ENCODE measurements around the gene HOXC6.

The HOXC6 gene

GRCh38 chr12:54068418-54069070, 40.3 kb downstream of the HOXC6 start:
- Histone ChIP-seq H3K4me2 (ENCODE audit: low read depth, low read length, poor library complexity, severe bottlenecking) (no peak overlapping the region), H4K20me1 (ENCODE audit: insufficient read depth, low read length, poor library complexity, severe bottlenecking) (no peaks in the 10 kb centered on the region), H3K9me2 (replicated peaks; ENCODE audit: low read depth, low read length) (no peaks in the 10 kb centered on the region), H3K9ac (ENCODE audit: low read depth, low read length, poor library complexity, severe bottlenecking) (no peak overlapping the region), H3K27me3 (ENCODE audit: insufficient read depth, low read length, poor library complexity, severe bottlenecking) (no peaks in the 10 kb centered on the region), H3F3A (ENCODE audit: low read depth) (no peaks in the 10 kb centered on the region), H2AFZ (ENCODE audit: low read length) (no peak overlapping the region), H3K9me3 (ENCODE audit: insufficient read depth, low read depth, low read length) (no peaks in the 10 kb centered on the region), H3K36me3 (ENCODE audit: insufficient read depth, low read length) (no peaks in the 10 kb centered on the region), H3K4me1 (ENCODE audit: insufficient read depth, low read length, poor library complexity, severe bottlenecking) (no peaks in the 10 kb centered on the region), H3K79me2 (ENCODE audit: insufficient read depth, low read length) (no peaks in the 10 kb centered on the region), H3K4me3 (ENCODE audit: low read length, poor library complexity, severe bottlenecking) (no peak overlapping the region)
- TF ChIP-seq EZH2phosphoT487 (IDR thresholded peaks at IDR 0.05; ENCODE audit: borderline replicate concordance) (no peak), CTCF (conservative IDR thresholded peaks at IDR 0.05; ENCODE audit: low read length) (no peak)

DNA sequence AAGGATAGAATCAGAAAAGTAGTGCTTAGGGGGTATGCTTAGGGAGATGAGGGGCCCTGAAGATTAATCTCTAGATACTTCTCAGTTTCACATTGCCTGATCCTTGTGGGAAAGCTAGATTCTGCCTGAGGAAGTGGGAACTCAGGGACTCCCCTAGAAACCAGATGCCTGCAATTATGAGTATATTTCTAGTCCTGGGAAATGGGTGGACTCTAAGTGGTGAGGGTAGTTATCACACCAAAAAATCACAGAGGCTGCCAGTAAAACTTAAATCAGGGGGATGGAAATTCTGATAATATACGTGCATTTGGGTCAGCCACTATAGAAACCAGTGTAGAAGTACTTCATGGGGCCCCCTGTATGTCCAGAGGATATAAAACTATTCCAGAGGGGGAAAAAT, 43.7 kb downstream of the HOXC6 start:
- Histone ChIP-seq H3K27me3 (ENCODE audit: insufficient read depth, low read length, poor library complexity, severe bottlenecking) (no peaks in the 10 kb centered on the region), H3K9me2 (replicated peaks; ENCODE audit: low read depth, low read length) (no peaks in the 10 kb centered on the region), H2AFZ (ENCODE audit: low read length) (no peak overlapping the region), H3K9ac (ENCODE audit: low read depth, low read length, poor library complexity, severe bottlenecking) (no peak overlapping the region), H3K9me3 (ENCODE audit: insufficient read depth, low read depth, low read length) (no peaks in the 10 kb centered on the region), H3K36me3 (ENCODE audit: insufficient read depth, low read length) (no peaks in the 10 kb centered on the region), H4K20me1 (ENCODE audit: insufficient read depth, low read length, poor library complexity, severe bottlenecking) (no peaks in the 10 kb centered on the region), H3K4me3 (ENCODE audit: low read length, poor library complexity, severe bottlenecking) (no peak overlapping the region), H3K79me2 (ENCODE audit: insufficient read depth, low read length) (no peaks in the 10 kb centered on the region), H3K4me1 (ENCODE audit: insufficient read depth, low read length, poor library complexity, severe bottlenecking) (no peaks in the 10 kb centered on the region), H3F3A (ENCODE audit: low read depth) (no peaks in the 10 kb centered on the region), H3K4me2 (ENCODE audit: low read depth, low read length, poor library complexity, severe bottlenecking) (no peak overlapping the region)
- TF ChIP-seq CTCF (conservative IDR thresholded peaks at IDR 0.05; ENCODE audit: low read length) (no peak), EZH2phosphoT487 (IDR thresholded peaks at IDR 0.05; ENCODE audit: borderline replicate concordance) (no peak)

DNA sequence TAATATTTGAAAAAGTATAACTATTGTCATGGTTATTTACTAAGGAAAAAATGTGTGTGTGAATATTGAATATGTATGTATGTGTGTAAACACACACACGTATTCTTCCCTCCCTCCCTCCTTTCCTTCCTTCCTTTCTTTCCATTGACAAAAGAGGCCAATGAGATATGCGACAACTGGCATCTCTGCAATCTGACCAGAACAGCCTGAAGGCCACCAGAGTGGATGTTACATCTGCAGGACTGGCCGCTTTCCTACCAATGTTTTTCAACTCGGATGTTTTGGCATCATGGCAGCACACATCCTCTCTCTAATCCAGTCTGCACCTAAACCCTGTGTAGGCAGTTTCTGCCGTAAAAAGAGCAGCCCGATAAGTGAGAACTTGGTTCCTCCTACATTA, 46.1 kb downstream of the HOXC6 start:
- no peaks in the 10 kb centered on the region for H3K4me1 ChIP-seq (ENCODE audit: insufficient read depth, low read length, poor library complexity, severe bottlenecking)
- no peaks in the 10 kb centered on the region for H3K27me3 ChIP-seq (ENCODE audit: insufficient read depth, low read length, poor library complexity, severe bottlenecking)
- H2AFZ ChIP-seq (ENCODE audit: low read length) = no peak overlapping the region
- H3F3A ChIP-seq (ENCODE audit: low read depth) = no peaks in the 10 kb centered on the region
- no peaks in the 10 kb centered on the region for H4K20me1 ChIP-seq (ENCODE audit: insufficient read depth, low read length, poor library complexity, severe bottlenecking)
- no peaks in the 10 kb centered on the region for H3K79me2 ChIP-seq (ENCODE audit: insufficient read depth, low read length)
- H3K4me3 ChIP-seq (ENCODE audit: low read length, poor library complexity, severe bottlenecking) = no peak overlapping the region
- no peaks in the 10 kb centered on the region for H3K36me3 ChIP-seq (ENCODE audit: insufficient read depth, low read length)
- TF ChIP-seq EZH2phosphoT487 (IDR thresholded peaks at IDR 0.05; ENCODE audit: borderline replicate concordance) = no peak
- no peak for TF ChIP-seq CTCF (conservative IDR thresholded peaks at IDR 0.05; ENCODE audit: low read length)
- H3K9me3 ChIP-seq (ENCODE audit: insufficient read depth, low read depth, low read length) = no peaks in the 10 kb centered on the region
- H3K9me2 ChIP-seq (replicated peaks; ENCODE audit: low read depth, low read length) = no peaks in the 10 kb centered on the region
- no peak overlapping the region for H3K9ac ChIP-seq (ENCODE audit: low read depth, low read length, poor library complexity, severe bottlenecking)
- no peak overlapping the region for H3K4me2 ChIP-seq (ENCODE audit: low read depth, low read length, poor library complexity, severe bottlenecking)

All from Loucy (cell line).